GM12878 (cell line): ENCODE measurements around the gene TMBIM1. TPM values are rescaled to one million over a fixed set of nuclear protein-coding genes. Genes with fewer than 3 reads are reported as not detected.

Experiments
- ATAC-seq: fragments of 200-7000 bp; cut with Tn5 transposase; 3 replicates; pipeline ENCODE4 v1.9.1; 2020; ENCODE audit warnings: mild to moderate bottlenecking, moderate library complexity
- BruUV-seq: library from RNA; stranded (reverse); fragments of 400-500 nt; replicated peaks from 2 replicates; lab custom pipeline; 2021; lab: Mats Ljungman, UMichigan
- CTCF ChIA-PET: fragments of 300-600 bp; sonication (Branson Sonifier 250); formaldehyde crosslinking; extraction: SDS; loops from one replicate; lab custom pipeline; 2021; ENCODE audit warnings: inconsistent platforms; lab: Yijun Ruan, JAX
- POLR2A ChIA-PET: fragments of 350-600 bp; formaldehyde crosslinking; extraction: SDS; loops from one replicate; lab custom pipeline; 2021; ENCODE audit warnings: inconsistent platforms; lab: Charles Lee
- RAD21 ChIA-PET: fragments of 300-600 bp; sonication (Branson Sonifier 250); formaldehyde crosslinking; loops from one replicate; lab custom pipeline; 2023; ENCODE audit warnings: antibody characterized with exemption; ENCODE audit not compliant: unreplicated experiment; lab: Charles Lee
- SMC1A ChIA-PET: fragments of 300-600 bp; sonication (Branson Sonifier 250); formaldehyde crosslinking; loops from one replicate; lab custom pipeline; 2023; ENCODE audit not compliant: unreplicated experiment, uncharacterized antibody; lab: Charles Lee
- DNase-seq: peaks from one replicate; pipeline ENCODE4 v3.0.0-alpha.2; 2011; ENCODE audit warnings: low read depth, low spot score
- FAIRE-seq: peaks from 3 replicates; lab custom pipeline; 2011; peaks lifted over from hg19 to GRCh38; lab: Jason Lieb, UNC
- H2AFZ ChIP-seq: 2 replicates; pipeline ENCODE4 v1.6.0; 2011; ENCODE audit warnings: low read depth, low read length, control low read depth; ENCODE audit not compliant: control insufficient read depth
- H3K27ac ChIP-seq: 2 replicates; pipeline ENCODE4 v1.5.1; 2011; ENCODE audit warnings: control low read depth; ENCODE audit not compliant: control insufficient read depth, insufficient read depth
- H3K27me3 ChIP-seq, 2 experiments: replicated peaks in 1 of 2; 2 replicates each; pipeline versions ENCODE4 v1.6.0 to v1.6.1; 2011; ENCODE audit warnings: low read length in 1 of 2; ENCODE audit not compliant: control insufficient read depth in 2 of 2, insufficient read depth in 2 of 2
- H3K36me3 ChIP-seq, 2 experiments: 2 replicates each; pipeline ENCODE4 v1.5.1; 2011; ENCODE audit warnings: low read length in 1 of 2; ENCODE audit not compliant: control insufficient read depth in 2 of 2, insufficient read depth in 2 of 2
- H3K4me1 ChIP-seq: 2 replicates; pipeline ENCODE4 v1.6.1; 2011; ENCODE audit warnings: mild to moderate bottlenecking, low read length, moderate library complexity, mixed read lengths; ENCODE audit not compliant: control insufficient read depth, insufficient read depth
- H3K4me2 ChIP-seq: 2 replicates; pipeline ENCODE4 v1.6.0; 2011; ENCODE audit warnings: control low read depth; ENCODE audit not compliant: control insufficient read depth, insufficient read depth
- H3K4me3 ChIP-seq: fragments of 200-600 bp; sonication (generic); 2 replicates; pipeline ENCODE4 v1.5.1; 2016
- H3K79me2 ChIP-seq: 2 replicates; pipeline ENCODE4 v1.6.0; 2011; ENCODE audit warnings: low read length; ENCODE audit not compliant: control insufficient read depth, insufficient read depth
- H3K9ac ChIP-seq: 2 replicates; pipeline ENCODE4 v1.8.0; 2011; ENCODE audit warnings: low read length, control low read depth, mixed read lengths; ENCODE audit not compliant: control insufficient read depth, insufficient read depth
- H3K9me3 ChIP-seq: replicated peaks from 3 replicates; pipeline ENCODE4 v1.5.1; 2011; ENCODE audit warnings: mild to moderate bottlenecking, low read length; ENCODE audit not compliant: control insufficient read depth, insufficient read depth
- H4K20me1 ChIP-seq: 2 replicates; pipeline ENCODE4 v1.6.0; 2011; ENCODE audit not compliant: control insufficient read depth, insufficient read depth
- BACH1 ChIP-seq: fragments of 450-650 bp; IDR thresholded peaks from 2 replicates; pipeline ENCODE4 v1.6.1; 2017; ENCODE audit warnings: mild to moderate bottlenecking, borderline replicate concordance
- FOS ChIP-seq: IDR thresholded peaks from 3 replicates; pipeline ENCODE4 v1.6.1; 2011; ENCODE audit warnings: borderline replicate concordance; ENCODE audit not compliant: insufficient read length; ENCODE audit errors: extremely low read depth
- IKZF2 ChIP-seq, 2 experiments: fragments of 450-650 bp; IDR thresholded peaks; 2 replicates each; pipeline ENCODE4 v1.6.1; 2017; ENCODE audit warnings: mild to moderate bottlenecking in 2 of 2, moderate library complexity in 2 of 2
- IRF3 ChIP-seq: fragments of 450-650 bp; IDR thresholded peaks from 2 replicates; pipeline ENCODE4 v1.6.1; 2014; ENCODE audit warnings: mild to moderate bottlenecking
- KLF5 ChIP-seq: fragments of 450-650 bp; IDR thresholded peaks from 2 replicates; pipeline ENCODE4 v1.6.1; 2014; ENCODE audit warnings: mild to moderate bottlenecking; ENCODE audit not compliant: partially characterized antibody
- POLR2AphosphoS5 ChIP-seq: IDR thresholded peaks from 2 replicates; pipeline ENCODE4 v1.6.1; 2011; ENCODE audit warnings: mild to moderate bottlenecking, low read length, inconsistent platforms
- RB1 ChIP-seq: fragments of 450-650 bp; formaldehyde crosslinking; IDR thresholded peaks from 2 replicates; pipeline ENCODE4 v1.6.1; 2017; ENCODE audit warnings: mild to moderate bottlenecking, borderline replicate concordance
- RFX5 ChIP-seq: IDR thresholded peaks from 2 replicates; pipeline ENCODE4 v1.6.1; 2011; ENCODE audit warnings: low read depth, low read length, improper control_type of control experiment
- SKIL ChIP-seq: fragments of 450-650 bp; IDR thresholded peaks from 2 replicates; pipeline ENCODE4 v1.6.1; 2017; ENCODE audit warnings: mild to moderate bottlenecking, low read depth, inconsistent platforms; ENCODE audit not compliant: poor library complexity, severe bottlenecking
- SMC3 ChIP-seq: IDR thresholded peaks from 2 replicates; pipeline ENCODE4 v1.6.1; 2011; ENCODE audit warnings: low read length, improper control_type of control experiment, borderline replicate concordance
- ZSCAN29 ChIP-seq: fragments of 450-650 bp; IDR thresholded peaks from 2 replicates; pipeline ENCODE4 v1.6.1; 2017; ENCODE audit warnings: mild to moderate bottlenecking, moderate library complexity
- ZZZ3 ChIP-seq: IDR thresholded peaks from 2 replicates; pipeline ENCODE4 v1.6.1; 2011; ENCODE audit warnings: low read depth; ENCODE audit not compliant: control insufficient read depth, insufficient read length
- WGBS: methylation state at CpG from one replicate; pipeline ENCODE4 v1.1.6; 2016; ENCODE audit warnings: low lambda C conversion rate; ENCODE audit not compliant: insufficient replicate concordance, insufficient coverage; ENCODE audit errors: missing lambda C conversion rate; 5-methylcytosine and 5-hydroxymethylcytosine counted together
- in situ Hi-C: fragments of 300-500 bp; cut with MboI; formaldehyde crosslinking; loops from 9 replicates; pipeline ENCODE4 v1.14.3; 2018; ENCODE audit warnings: mixed read lengths
- intact Hi-C: fragments of 100-400 bp; cut with micrococcal nuclease; formaldehyde crosslinking; loops from one replicate; pipeline ENCODE4 v1.14.2; 2022; ENCODE audit not compliant: unreplicated experiment
- polyA plus RNA-seq, 11 experiments: library from polyadenylated mRNA; depleted of rRNA in 4 of 11; unstranded in 6 of 11; stranded (reverse) in 5 of 11; fragments of >200 nt; fragmentation: Nextera tagmentation in 4 of 11; fragmentation: Illumina TruSeq in 1 of 11; extraction: Ambion mirVana in 4 of 11; extraction: Trizol in 1 of 11; gene quantifications; 1 replicate in 1 of 11; 2 replicates in 10 of 11; pipeline versions ENCODE4 v1.2.1 to v1.2.3, GENCODE V29; 2011 to 2016; ENCODE audit warnings: inconsistent platforms in 2 of 11, missing spikeins in 2 of 11, low read depth in 1 of 11
- total RNA-seq, 4 experiments: library from RNA; depleted of rRNA in 3 of 4; stranded (reverse); fragments of >200 nt in 3 of 4; fragmentation: Illumina TruSeq in 1 of 4; extraction: Trizol in 1 of 4; gene quantifications; 2 replicates each; pipeline versions ENCODE4 v1.2.1 to v1.2.3, GENCODE V29; 2013 to 2021
- TF ChIP-seq, protein P1 (sequence below): fragments of 450-650 bp; IDR thresholded peaks from 2 replicates; pipeline ENCODE4 v1.6.1; 2016; ENCODE audit warnings: mild to moderate bottlenecking
- TF ChIP-seq, protein P2 (sequence below): fragments of 450-650 bp; IDR thresholded peaks from 2 replicates; pipeline ENCODE4 v1.6.1; 2016; ENCODE audit warnings: mild to moderate bottlenecking

TMBIM1 gene
- total and polyA plus RNA-seq, 10 of the 15 experiments (the other 5 are each of a cell fraction or from before 2014, with no cell fraction given), result 6.1 to 38.3 (median 26.2) TPM

- TF ChIP-seq SMC3, result no peak
- no peak for TF ChIP-seq KLF5
- TF ChIP-seq SKIL, result no peak
- no peak for TF ChIP-seq RFX5
- no peak for TF ChIP-seq FOS
- no peak for TF ChIP-seq RB1
These were observed 33.0 kb downstream of the TMBIM1 start (continued) for GRCh38 chr2:218259099-218259961.

DNA sequence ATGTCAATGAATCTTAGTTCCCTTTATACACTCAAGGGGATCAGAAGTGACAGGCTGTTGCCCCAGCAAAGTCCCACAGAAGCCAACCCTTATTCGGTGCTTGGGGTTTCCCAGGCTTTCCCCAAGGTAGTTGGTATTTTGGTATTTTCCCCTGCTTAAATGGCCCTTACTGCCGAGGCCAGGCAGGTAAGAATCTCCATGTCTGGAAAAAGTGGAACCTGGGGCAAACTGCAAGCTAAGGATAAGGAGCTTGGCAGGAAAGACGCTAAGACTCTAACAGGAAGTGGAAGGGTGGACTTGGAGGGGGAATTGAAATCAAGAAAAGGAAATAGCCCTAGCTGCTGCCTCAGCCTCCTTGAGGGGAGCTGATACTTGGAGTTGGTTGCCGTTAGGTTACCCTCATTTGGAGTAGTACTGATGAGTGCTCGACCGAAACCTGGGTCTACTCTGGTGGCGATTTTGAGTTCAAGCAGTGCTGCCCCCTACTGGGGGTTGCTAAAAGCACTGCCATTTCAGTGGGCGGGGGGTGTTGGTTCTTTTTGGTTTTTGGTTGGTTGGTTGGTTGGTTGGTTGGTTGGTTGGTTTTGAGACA, 34.8 kb downstream of the TMBIM1 start:
- peak overlapping the region; percentile 31 for H3K27ac ChIP-seq
- peaks cover 13 to 28% of the 10 kb centered on the region in 2 experiments for H3K36me3 ChIP-seq
- intact Hi-C loops (loop anchor here (1.0 to 5.0 kb wide), 2 partner anchors 71 to 90 kb away; partner anchors contain the start of gene CXCR1), in situ Hi-C loops (loop anchor here (5.0 kb wide), 1 partner anchor 70 kb away; no protein-coding TSS in a partner anchor)
- FAIRE-seq, result peak; percentile 97
- peaks cover 31% of the 10 kb centered on the region for H3K4me1 ChIP-seq
- ChIA-PET POLR2A (interaction anchor here (1.0 to 2.5 kb wide), 5 partner anchors 13 to 70 kb away, joined by 3 to 19 read pairs (median 5); partner anchors contain the start of genes AAMP and PNKD), CTCF (interaction anchor here (0.6 to 3.6 kb wide), 29 partner anchors 9 to 1445 kb away, joined by 3 to 25 read pairs (median 4); partner anchors contain the start of genes AAMP, ARPC2, CXCR1 and PNKD), RAD21 (interaction anchor here (0.6 to 2.0 kb wide), 10 partner anchors 13 to 98 kb away, joined by 3 to 14 read pairs (median 3); partner anchors contain the start of genes AAMP and PNKD), SMC1A (interaction anchor here (0.9 to 3.2 kb wide), 14 partner anchors 11 to 77 kb away, joined by 3 to 21 read pairs (median 4); partner anchors contain the start of gene ARPC2)
- H3K4me2 ChIP-seq, result peak overlapping the region; percentile 22; the same call in 1 of the 2 replicates
- H4K20me1 ChIP-seq, result no peaks in the 10 kb centered on the region
- WGBS, result 4% methylated on average over 8 of the region's 8 CpGs
- peak; percentile 56 for DNase-seq
- ATAC-seq, result peak; percentile 90
- H3K4me3 ChIP-seq, result no peak overlapping the region
- no peaks in the 10 kb centered on the region for H3K9me3 ChIP-seq
- no peaks in the 10 kb centered on the region for H3K79me2 ChIP-seq
- no TSS peak for BruUV-seq
- H3K9ac ChIP-seq, result no peak overlapping the region
- H3K27me3 ChIP-seq, result no peaks in the 10 kb centered on the region
- H2AFZ ChIP-seq, result no peak overlapping the region; the same call in 1 of the 2 replicates
- TF ChIP-seq BACH1, result 0 out of 2 replicates have a peak, but pooled peaks have one; percentile 15
- TF ChIP-seq, protein P1, sequence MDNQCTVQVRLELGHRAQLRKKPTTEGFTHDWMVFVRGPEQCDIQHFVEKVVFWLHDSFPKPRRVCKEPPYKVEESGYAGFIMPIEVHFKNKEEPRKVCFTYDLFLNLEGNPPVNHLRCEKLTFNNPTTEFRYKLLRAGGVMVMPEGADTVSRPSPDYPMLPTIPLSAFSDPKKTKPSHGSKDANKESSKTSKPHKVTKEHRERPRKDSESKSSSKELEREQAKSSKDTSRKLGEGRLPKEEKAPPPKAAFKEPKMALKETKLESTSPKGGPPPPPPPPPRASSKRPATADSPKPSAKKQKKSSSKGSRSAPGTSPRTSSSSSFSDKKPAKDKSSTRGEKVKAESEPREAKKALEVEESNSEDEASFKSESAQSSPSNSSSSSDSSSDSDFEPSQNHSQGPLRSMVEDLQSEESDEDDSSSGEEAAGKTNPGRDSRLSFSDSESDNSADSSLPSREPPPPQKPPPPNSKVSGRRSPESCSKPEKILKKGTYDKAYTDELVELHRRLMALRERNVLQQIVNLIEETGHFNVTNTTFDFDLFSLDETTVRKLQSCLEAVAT, result peak; percentile 21; the same call in 1 of the 2 replicates
- TF ChIP-seq POLR2AphosphoS5, result no peak
- TF ChIP-seq ZZZ3, result no peak
- TF ChIP-seq ZSCAN29, result no peak
- no peak for TF ChIP-seq IRF3
- peak; percentile 33 to 35; a peak in 2 of 4 replicates for TF ChIP-seq IKZF2 (IDR thresholded peaks at IDR 0.05)
- TF ChIP-seq, protein P2, sequence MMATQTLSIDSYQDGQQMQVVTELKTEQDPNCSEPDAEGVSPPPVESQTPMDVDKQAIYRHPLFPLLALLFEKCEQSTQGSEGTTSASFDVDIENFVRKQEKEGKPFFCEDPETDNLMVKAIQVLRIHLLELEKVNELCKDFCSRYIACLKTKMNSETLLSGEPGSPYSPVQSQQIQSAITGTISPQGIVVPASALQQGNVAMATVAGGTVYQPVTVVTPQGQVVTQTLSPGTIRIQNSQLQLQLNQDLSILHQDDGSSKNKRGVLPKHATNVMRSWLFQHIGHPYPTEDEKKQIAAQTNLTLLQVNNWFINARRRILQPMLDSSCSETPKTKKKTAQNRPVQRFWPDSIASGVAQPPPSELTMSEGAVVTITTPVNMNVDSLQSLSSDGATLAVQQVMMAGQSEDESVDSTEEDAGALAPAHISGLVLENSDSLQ, result peak; percentile 62
